Peyer's patch (tissue), 4 donors: ENCODE measurements around the gene ASCC2. TPM values are rescaled to one million over a fixed set of nuclear protein-coding genes. Genes with fewer than 3 reads are reported as not detected.

Experiments
- DNase-seq, 3 donors: peaks; one replicate each; pipeline ENCODE4 v3.0.0-alpha.2; 2017 to 2019
- H3K27ac ChIP-seq, 4 donors: fragments of 200-600 bp; sonication (generic); one replicate each; pipeline ENCODE4 v1.5.1; 2016 to 2019
- H3K27me3 ChIP-seq, 2 donors: fragments of 200-600 bp; sonication (generic); one replicate each; pipeline ENCODE4 v1.5.1; 2019
- H3K36me3 ChIP-seq, 3 donors: fragments of 200-600 bp; sonication (generic); one replicate each; pipeline ENCODE4 v1.5.1; 2016 to 2019
- H3K4me1 ChIP-seq, 4 donors: fragments of 200-600 bp; sonication (generic); one replicate each; pipeline ENCODE4 v1.5.1; 2016 to 2019
- H3K4me3 ChIP-seq, 4 donors: fragments of 200-600 bp; sonication (generic); 1 replicate in 3 of 4; 2 replicates in 1 of 4; pipeline ENCODE4 v1.5.1; 2016 to 2019; ENCODE audit warnings: mild to moderate bottlenecking in 1 of 4
- H3K9me3 ChIP-seq, 4 donors: fragments of 200-600 bp; sonication (generic); one replicate each; pipeline ENCODE4 v1.5.1; 2016 to 2019; ENCODE audit warnings: mild to moderate bottlenecking in 1 of 4
- POLR2A ChIP-seq, 2 donors: fragments of 450-650 bp; IDR thresholded peaks; one replicate each; pipeline ENCODE4 v1.5.1; 2017; ENCODE audit warnings: antibody characterized with exemption in 2 of 2, mild to moderate bottlenecking in 2 of 2, moderate library complexity in 2 of 2
- total RNA-seq, 4 donors: library from RNA; depleted of rRNA; stranded (reverse); fragments of >200 nt; gene quantifications; one replicate each; pipeline ENCODE4 v1.1.0, GENCODE V29; 2016
- TF ChIP-seq, protein P1 (sequence below), 6 experiments: fragments of 450-650 bp in 4 of 6; fragments of 200-600 bp in 2 of 6; sonication (generic) in 1 of 6; IDR thresholded peaks; one replicate each; pipeline ENCODE4 v1.5.1; 2017 to 2019; ENCODE audit warnings: antibody characterized with exemption in 6 of 6, mild to moderate bottlenecking in 3 of 6, moderate library complexity in 1 of 6

Gene ASCC2
- total RNA-seq, 4 donors from 2014 or later, result 47.5 to 91.6 (median 78.4) TPM

DNA sequence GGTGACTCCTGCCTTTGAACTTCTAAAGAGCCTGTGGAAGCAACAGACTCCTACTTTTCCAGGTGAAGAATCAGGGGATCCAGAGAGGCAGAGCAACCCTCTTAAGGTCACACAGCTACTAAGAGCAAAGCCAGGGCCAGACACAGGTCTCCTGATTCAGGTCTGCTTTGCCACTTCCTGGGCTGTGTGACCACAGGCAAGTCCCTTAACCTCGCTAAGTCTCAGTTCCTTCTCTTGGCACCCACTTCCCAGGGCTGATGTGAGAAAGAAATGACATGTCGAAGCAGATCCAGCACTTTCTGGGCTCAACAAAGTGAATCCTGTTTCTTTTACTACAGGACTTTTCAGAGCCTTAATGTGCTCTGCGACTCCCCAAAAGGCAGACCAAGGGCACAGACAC is 40.7 kb downstream of the ASCC2 start:
- Histone ChIP-seq H3K27me3 (no peaks in the 10 kb centered on the region), H3K4me1 (peaks cover 0 to 13% (median 7%) of the 10 kb centered on the region in 4 donors), H3K9me3 (no peaks in the 10 kb centered on the region), H3K36me3 (peaks cover 0 to 96% (median 0%) of the 10 kb centered on the region in 3 donors), H3K27ac (no peak overlapping the region), H3K4me3 (no peak overlapping the region)
- no peak for DNase-seq
- no peak for TF ChIP-seq POLR2A (IDR thresholded peaks at IDR 0.05)
- TF ChIP-seq, protein P1, sequence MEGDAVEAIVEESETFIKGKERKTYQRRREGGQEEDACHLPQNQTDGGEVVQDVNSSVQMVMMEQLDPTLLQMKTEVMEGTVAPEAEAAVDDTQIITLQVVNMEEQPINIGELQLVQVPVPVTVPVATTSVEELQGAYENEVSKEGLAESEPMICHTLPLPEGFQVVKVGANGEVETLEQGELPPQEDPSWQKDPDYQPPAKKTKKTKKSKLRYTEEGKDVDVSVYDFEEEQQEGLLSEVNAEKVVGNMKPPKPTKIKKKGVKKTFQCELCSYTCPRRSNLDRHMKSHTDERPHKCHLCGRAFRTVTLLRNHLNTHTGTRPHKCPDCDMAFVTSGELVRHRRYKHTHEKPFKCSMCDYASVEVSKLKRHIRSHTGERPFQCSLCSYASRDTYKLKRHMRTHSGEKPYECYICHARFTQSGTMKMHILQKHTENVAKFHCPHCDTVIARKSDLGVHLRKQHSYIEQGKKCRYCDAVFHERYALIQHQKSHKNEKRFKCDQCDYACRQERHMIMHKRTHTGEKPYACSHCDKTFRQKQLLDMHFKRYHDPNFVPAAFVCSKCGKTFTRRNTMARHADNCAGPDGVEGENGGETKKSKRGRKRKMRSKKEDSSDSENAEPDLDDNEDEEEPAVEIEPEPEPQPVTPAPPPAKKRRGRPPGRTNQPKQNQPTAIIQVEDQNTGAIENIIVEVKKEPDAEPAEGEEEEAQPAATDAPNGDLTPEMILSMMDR (IDR thresholded peaks at IDR 0.05), result no peak

DNA sequence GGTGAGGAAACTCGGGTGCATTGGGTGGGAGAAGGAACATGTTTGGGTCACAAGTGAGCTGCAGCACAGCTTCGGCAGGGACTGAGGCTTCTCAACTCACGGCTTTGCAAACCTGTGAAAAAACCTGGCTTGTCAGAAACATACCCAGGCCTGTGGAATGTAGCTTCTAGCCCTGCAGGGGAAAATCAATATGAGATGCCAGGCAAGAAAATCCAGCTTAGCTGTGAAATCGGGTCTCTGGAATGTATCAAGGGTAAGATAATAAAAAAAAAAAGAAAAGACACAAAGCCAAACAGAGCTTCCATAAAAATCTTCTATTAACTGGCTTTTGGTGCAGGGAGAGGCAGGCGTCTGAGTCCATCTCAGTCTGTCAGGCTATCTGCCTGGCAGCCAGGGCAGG is 42.4 kb downstream of the ASCC2 start:
- TF ChIP-seq, protein P1 (IDR thresholded peaks at IDR 0.05), result no peak
- no peak for TF ChIP-seq POLR2A (IDR thresholded peaks at IDR 0.05)
- no peak for DNase-seq
- Histone ChIP-seq H3K27me3 (no peaks in the 10 kb centered on the region), H3K4me3 (no peak overlapping the region), H3K27ac (no peak overlapping the region), H3K36me3 (peaks cover 0 to 96% (median 0%) of the 10 kb centered on the region in 3 donors), H3K9me3 (no peaks in the 10 kb centered on the region), H3K4me1 (peaks cover 0 to 13% (median 7%) of the 10 kb centered on the region in 4 donors)

DNA sequence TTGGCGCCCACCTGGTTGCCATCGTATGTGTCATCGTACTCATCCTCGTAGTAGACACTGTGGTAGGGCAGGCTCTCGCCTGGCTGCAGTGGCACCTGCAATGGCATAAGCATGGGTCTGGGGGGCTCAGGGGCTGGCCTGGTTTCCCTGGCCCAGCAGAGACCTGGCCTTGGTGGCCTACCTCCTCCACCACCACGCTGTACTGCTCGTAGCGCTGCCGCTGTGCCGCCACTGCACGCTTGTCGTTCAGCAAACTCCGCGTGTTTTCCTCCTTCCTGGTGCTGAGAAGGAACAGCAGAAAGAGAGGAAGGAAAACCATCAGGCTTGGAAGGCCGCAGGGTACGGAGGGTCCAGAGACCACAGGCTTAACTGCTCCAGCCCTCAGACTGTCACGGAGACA is 44.7 kb downstream of the ASCC2 start:
- H3K4me1 ChIP-seq, result peaks cover 0 to 4% (median 2%) of the 10 kb centered on the region in 4 donors
- no peak for DNase-seq
- no peaks in the 10 kb centered on the region for H3K27me3 ChIP-seq
- no peaks in the 10 kb centered on the region for H3K9me3 ChIP-seq
- H3K4me3 ChIP-seq, result no peak overlapping the region
- TF ChIP-seq, protein P1 (IDR thresholded peaks at IDR 0.05), result no peak
- no peak for TF ChIP-seq POLR2A (IDR thresholded peaks at IDR 0.05)
- H3K36me3 ChIP-seq, result peaks cover 0 to 98% (median 0%) of the 10 kb centered on the region in 3 donors
- no peak overlapping the region for H3K27ac ChIP-seq

DNA sequence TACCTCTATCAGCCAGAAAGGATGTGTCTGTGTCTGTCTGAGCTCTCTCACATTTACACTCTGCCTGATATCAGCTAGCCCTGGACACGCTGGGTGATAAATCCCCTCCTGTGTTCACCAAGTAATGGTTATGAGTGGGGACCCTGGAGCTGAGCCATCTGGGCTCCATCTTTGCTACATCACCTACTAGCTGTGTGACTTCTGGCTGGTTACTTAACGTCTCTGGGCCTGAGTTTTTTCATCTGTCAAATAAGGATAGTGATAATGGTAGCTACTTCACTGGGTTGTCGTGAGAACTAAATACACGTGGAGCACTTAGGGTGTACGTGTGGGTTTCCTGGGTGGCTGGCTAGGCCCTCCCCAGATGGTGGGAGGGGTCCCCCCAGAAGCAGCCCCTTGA is 48.0 kb downstream of the ASCC2 start:
- Histone ChIP-seq H3K27me3 (no peaks in the 10 kb centered on the region), H3K9me3 (no peaks in the 10 kb centered on the region), H3K36me3 (peaks cover 0 to 69% (median 0%) of the 10 kb centered on the region in 3 donors), H3K4me1 (no peaks in the 10 kb centered on the region), H3K4me3 (no peak overlapping the region), H3K27ac (no peak overlapping the region)
- DNase-seq, result no peak
- TF ChIP-seq POLR2A (IDR thresholded peaks at IDR 0.05), result no peak
- TF ChIP-seq, protein P1 (IDR thresholded peaks at IDR 0.05), result no peak

DNA sequence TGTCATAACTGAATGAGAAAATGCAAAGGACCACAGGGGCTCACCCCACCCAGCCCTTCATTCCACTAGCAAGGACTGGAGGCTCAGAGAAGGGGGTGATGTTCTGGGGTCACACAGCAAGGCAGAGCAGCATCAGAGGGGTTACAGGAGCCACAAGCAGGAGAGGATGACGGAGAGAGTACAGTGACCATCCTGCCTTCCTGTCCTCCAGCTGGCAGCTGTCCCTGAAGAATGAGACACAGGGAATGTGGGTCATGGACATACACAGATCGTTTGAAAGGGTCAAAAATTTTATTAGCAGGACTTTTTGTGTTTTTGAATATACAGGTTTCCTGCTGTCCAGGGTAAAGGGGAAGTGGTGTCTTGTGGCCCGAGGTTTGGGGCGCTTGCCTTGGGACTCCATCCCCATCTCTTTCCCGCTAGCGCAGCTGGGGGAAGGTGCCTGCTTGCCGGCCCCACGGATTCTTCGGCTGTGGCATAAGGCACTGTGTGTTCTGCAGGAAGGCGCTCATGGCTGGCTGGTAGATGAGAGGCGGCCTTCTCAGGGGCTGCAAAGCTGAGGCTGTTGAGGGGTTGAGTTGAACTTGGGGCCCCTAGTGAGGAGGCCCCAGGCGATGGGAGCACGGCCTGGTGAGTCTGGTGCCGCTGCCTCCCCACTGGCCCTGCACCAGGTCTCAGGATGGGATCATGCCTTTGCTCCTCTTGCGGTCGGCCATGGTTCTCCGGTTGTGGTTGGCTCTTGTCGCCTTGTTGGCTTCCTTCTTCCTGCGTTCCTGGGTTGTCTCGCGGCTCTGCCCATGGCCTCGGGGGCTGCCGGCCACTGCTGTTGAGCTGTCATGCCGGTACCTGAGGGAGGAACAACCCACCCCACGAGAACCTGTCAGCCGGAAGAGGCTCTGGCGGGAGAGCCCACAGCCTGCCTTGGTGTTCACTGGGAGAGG is 49.5 kb downstream of the ASCC2 start:
- no peak for TF ChIP-seq POLR2A (IDR thresholded peaks at IDR 0.05)
- TF ChIP-seq, protein P1 (IDR thresholded peaks at IDR 0.05), result no peak
- H3K36me3 ChIP-seq, result peaks cover 0 to 55% (median 0%) of the 10 kb centered on the region in 3 donors
- H3K9me3 ChIP-seq, result no peaks in the 10 kb centered on the region
- no peaks in the 10 kb centered on the region for H3K4me1 ChIP-seq
- no peak for DNase-seq
- no peak overlapping the region for H3K4me3 ChIP-seq
- H3K27ac ChIP-seq, result no peak overlapping the region
- no peaks in the 10 kb centered on the region for H3K27me3 ChIP-seq
